CD4-positive, alpha-beta T cell (primary cell): ENCODE data around the gene C1QA. TPM values are rescaled to one million over a fixed set of nuclear protein-coding genes. Genes with fewer than 3 reads are reported as not detected.

Source experiments
- ATAC-seq: fragments of 200-7000 bp; cut with Tn5 transposase; one replicate; pipeline ENCODE4 v1.10.0; 2022; ENCODE audit warnings: mild to moderate bottlenecking; ENCODE audit not compliant: poor library complexity
- CTCF ChIA-PET: fragments of 350-600 bp; sonication (Branson Sonifier 250); formaldehyde crosslinking; loops from one replicate; lab custom pipeline; 2021; ENCODE audit warnings: antibody characterized with exemption, inconsistent platforms; lab: Charles Lee
- POLR2A ChIA-PET: fragments of 350-600 bp; sonication (Branson Sonifier 250); formaldehyde crosslinking; loops from one replicate; lab custom pipeline; 2021; ENCODE audit warnings: antibody characterized with exemption, inconsistent platforms; lab: Charles Lee
- DNase-seq, 14 experiments: peaks; one replicate each; pipeline ENCODE4 v3.0.0-alpha.2; 2013 to 2020; ENCODE audit warnings: mixed read lengths in 2 of 14
- H3K27ac ChIP-seq, 2 donors: one replicate each; pipeline versions ENCODE4 v1.5.1 to v1.7.0; 2013; ENCODE audit warnings: low read length in 2 of 2, low read depth in 1 of 2, mild to moderate bottlenecking in 1 of 2
- H3K27me3 ChIP-seq, 2 experiments: 1 replicate in 1 of 2; 2 replicates in 1 of 2; pipeline versions ENCODE4 v1.6.1 to v1.7.0; 2013; ENCODE audit warnings: low read length in 2 of 2, control low read depth in 1 of 2, mild to moderate bottlenecking in 1 of 2, moderate library complexity in 1 of 2; ENCODE audit not compliant: insufficient read depth in 2 of 2, control insufficient read depth in 1 of 2
- H3K36me3 ChIP-seq: one replicate; pipeline ENCODE4 v1.6.1; 2013; ENCODE audit warnings: low read length, control low read depth; ENCODE audit not compliant: insufficient read depth
- H3K4me1 ChIP-seq: one replicate; pipeline ENCODE4 v1.6.1; 2013; ENCODE audit warnings: low read length, control low read depth; ENCODE audit not compliant: insufficient read depth
- H3K4me3 ChIP-seq: one replicate; pipeline ENCODE4 v1.5.1; 2013; ENCODE audit warnings: mild to moderate bottlenecking, low read length, moderate library complexity
- H3K9me3 ChIP-seq, 2 experiments: 1 replicate in 1 of 2; 2 replicates in 1 of 2; pipeline versions ENCODE4 v1.6.1 to v1.7.0; 2013; ENCODE audit warnings: low read length in 2 of 2, mild to moderate bottlenecking in 2 of 2, control low read depth in 1 of 2, moderate library complexity in 1 of 2; ENCODE audit not compliant: control insufficient read depth in 1 of 2, insufficient read depth in 1 of 2
- H3K27ac Mint-ChIP-seq: one replicate; pipeline ENCODE4 v1.8.0; 2020; ENCODE audit warnings: mixed read lengths
- H3K27me3 Mint-ChIP-seq: one replicate; pipeline ENCODE4 v1.8.0; 2021; ENCODE audit warnings: mixed read lengths
- H3K36me3 Mint-ChIP-seq: one replicate; pipeline ENCODE4 v1.8.0; 2021; ENCODE audit warnings: low read depth, mixed read lengths
- H3K4me1 Mint-ChIP-seq: one replicate; pipeline ENCODE4 v1.8.0; 2021; ENCODE audit warnings: low read depth, mixed read lengths
- H3K4me3 Mint-ChIP-seq: one replicate; pipeline ENCODE4 v1.8.0; 2020; ENCODE audit warnings: mild to moderate bottlenecking, mixed read lengths
- H3K9me3 Mint-ChIP-seq: one replicate; pipeline ENCODE4 v1.8.0; 2020; ENCODE audit warnings: mixed read lengths
- CTCF ChIP-seq: fragments of 200-600 bp; IDR thresholded peaks from one replicate; pipeline ENCODE4 v1.8.0; 2022; ENCODE audit warnings: antibody characterized with exemption, mild to moderate bottlenecking
- intact Hi-C, 2 experiments: fragments of 100-400 bp; cut with DNase I in 1 of 2; cut with micrococcal nuclease in 1 of 2; formaldehyde crosslinking; loops; one replicate each; pipeline versions ENCODE4 v1.15.1 to v1.9.0; 2023 to 2025; cut with DNase I, micrococcal nuclease
- total RNA-seq, 174 experiments: library from RNA in 2 of 174; stranded (reverse) in 2 of 174; gene quantifications; one replicate each; pipeline ENCODE4 v1.2.3 and lab custom pipeline; 2021 to 2026

The C1QA gene
- total RNA-seq, 2 experiments from 2014 or later = not detected

- Histone ChIP-seq H3K27ac (no peak overlapping the region), H3K36me3 (no peaks in the 10 kb centered on the region), H3K9me3 (peaks cover 0 to 5% of the 10 kb centered on the region in 2 experiments), H3K4me3 (no peak overlapping the region), H3K4me1 (no peaks in the 10 kb centered on the region), H3K27me3 (peaks cover 17 to 19% of the 10 kb centered on the region in 2 experiments)
- intact Hi-C loops = no loop called here
- no peak for TF ChIP-seq CTCF
- ChIA-PET POLR2A (no interaction called here), CTCF (no interaction called here)
- Mint-ChIP-seq H3K9me3 (no peaks in the 10 kb centered on the region), H3K36me3 (no peaks in the 10 kb centered on the region), H3K4me1 (no peaks in the 10 kb centered on the region), H3K4me3 (no peak overlapping the region), H3K27me3 (peaks cover 77% of the 10 kb centered on the region), H3K27ac (no peak overlapping the region)
- no peak for ATAC-seq
- DNase-seq = no peak
Measured at GRCh38 chr1:22670352-22670975, 34.0 kb downstream of the C1QA start.

GRCh38 chr1:22671999-22672398 lies 35.6 kb downstream of the C1QA start:
- no peaks in the 10 kb centered on the region for H3K4me1 Mint-ChIP-seq
- H3K9me3 Mint-ChIP-seq = no peaks in the 10 kb centered on the region
- no peaks in the 10 kb centered on the region for H3K4me1 ChIP-seq
- ATAC-seq = no peak
- H3K27me3 Mint-ChIP-seq = peaks cover 78% of the 10 kb centered on the region
- TF ChIP-seq CTCF = no peak
- no peak overlapping the region for H3K27ac ChIP-seq
- no peak overlapping the region for H3K4me3 Mint-ChIP-seq
- peaks cover 0 to 9% of the 10 kb centered on the region in 2 experiments for H3K9me3 ChIP-seq
- intact Hi-C loops = no loop called here
- DNase-seq = no peak
- H3K36me3 Mint-ChIP-seq = no peaks in the 10 kb centered on the region
- CTCF ChIA-PET = no interaction called here
- H3K27ac Mint-ChIP-seq = no peak overlapping the region
- H3K27me3 ChIP-seq = peaks cover 19 to 21% of the 10 kb centered on the region in 2 experiments
- H3K4me3 ChIP-seq = no peak overlapping the region
- no peaks in the 10 kb centered on the region for H3K36me3 ChIP-seq
- POLR2A ChIA-PET = no interaction called here

- ATAC-seq (no peak), DNase-seq (peak in 1 of 14 experiments; percentile 8)
- TF ChIP-seq CTCF = no peak
- POLR2A ChIA-PET = no interaction called here
- H3K4me3 Mint-ChIP-seq = no peak overlapping the region
- intact Hi-C loops = no loop called here
- peaks cover 0 to 11% of the 10 kb centered on the region in 2 experiments for H3K9me3 ChIP-seq
- no peaks in the 10 kb centered on the region for H3K36me3 ChIP-seq
- H3K4me1 Mint-ChIP-seq = no peaks in the 10 kb centered on the region
- H3K36me3 Mint-ChIP-seq = no peaks in the 10 kb centered on the region
- CTCF ChIA-PET = no interaction called here
- H3K9me3 Mint-ChIP-seq = no peaks in the 10 kb centered on the region
- no peak overlapping the region for H3K27ac Mint-ChIP-seq
- no peaks in the 10 kb centered on the region for H3K4me1 ChIP-seq
- H3K4me3 ChIP-seq = no peak overlapping the region
- peaks cover 19 to 21% of the 10 kb centered on the region in 2 experiments for H3K27me3 ChIP-seq
- no peak overlapping the region for H3K27ac ChIP-seq
- peaks cover 62% of the 10 kb centered on the region for H3K27me3 Mint-ChIP-seq
Measured at GRCh38 chr1:22673486-22674409, 37.3 kb downstream of the C1QA start.
